HG02973 (cell line): Measurements from ENCODE around the gene ADGRA1.
"Not testable (repeated sequence)": the region's sequence is repeated elsewhere in the genome, so short reads cannot be mapped to it uniquely, and the experiment has no call there.

Source experiments
- ATAC-seq: cut with Tn5 transposase; IDR thresholded peaks from one replicate; pipeline ENCODE4 v1.9.1; 2021; ENCODE audit warnings: moderate library complexity; ENCODE audit not compliant: unreplicated experiment

The ADGRA1 gene

GRCh38 chr10:133109711-133110110, 22.0 kb downstream of the ADGRA1 start:
- no peak for ATAC-seq

GRCh38 chr10:133110133-133110532, 22.4 kb downstream of the ADGRA1 start:
- ATAC-seq, result no peak

GRCh38 chr10:133110609-133111275, 23.0 kb downstream of the ADGRA1 start:
- ATAC-seq, result no peak

GRCh38 chr10:133111640-133112039, 23.9 kb downstream of the ADGRA1 start:
- ATAC-seq, result not testable (repeated sequence)

GRCh38 chr10:133113146-133113830, 25.6 kb downstream of the ADGRA1 start:
- no peak for ATAC-seq

- ATAC-seq, result no peak
These were observed 26.1 kb downstream of the ADGRA1 start for GRCh38 chr10:133113847-133114246.

- no peak for ATAC-seq
These were observed 26.5 kb downstream of the ADGRA1 start for GRCh38 chr10:133114251-133114650.

GRCh38 chr10:133114726-133115452, 27.2 kb downstream of the ADGRA1 start:
- ATAC-seq, result no peak

- ATAC-seq, result no peak
These were observed 27.7 kb downstream of the ADGRA1 start for GRCh38 chr10:133115453-133115842.

GRCh38 chr10:133115976-133116375, 28.3 kb downstream of the ADGRA1 start:
- no peak for ATAC-seq

GRCh38 chr10:133116455-133116854, 28.7 kb downstream of the ADGRA1 start:
- ATAC-seq, result no peak

- no peak for ATAC-seq
These were observed 29.4 kb downstream of the ADGRA1 start for GRCh38 chr10:133117036-133117687.

GRCh38 chr10:133117688-133118071, 30.0 kb downstream of the ADGRA1 start:
- no peak for ATAC-seq

GRCh38 chr10:133121479-133121878, 33.8 kb downstream of the ADGRA1 start:
- no peak for ATAC-seq

- no peak for ATAC-seq
These were observed 34.6 kb downstream of the ADGRA1 start for GRCh38 chr10:133122171-133122935.

- ATAC-seq, result no peak
These were observed 35.5 kb downstream of the ADGRA1 start for GRCh38 chr10:133123050-133123745.

GRCh38 chr10:133123746-133124356, 36.1 kb downstream of the ADGRA1 start:
- no peak for ATAC-seq

GRCh38 chr10:133124357-133125211, 36.9 kb downstream of the ADGRA1 start:
- ATAC-seq, result no peak

- ATAC-seq, result no peak
These were observed 38.2 kb downstream of the ADGRA1 start for GRCh38 chr10:133125901-133126300.
